HG03095 (cell line): ENCODE measurements around the gene VAT1.

ENCODE experiments used
- ATAC-seq: cut with Tn5 transposase; IDR thresholded peaks from one replicate; pipeline ENCODE4 v1.9.1; 2021; ENCODE audit warnings: moderate library complexity; ENCODE audit not compliant: unreplicated experiment

VAT1 gene

DNA sequence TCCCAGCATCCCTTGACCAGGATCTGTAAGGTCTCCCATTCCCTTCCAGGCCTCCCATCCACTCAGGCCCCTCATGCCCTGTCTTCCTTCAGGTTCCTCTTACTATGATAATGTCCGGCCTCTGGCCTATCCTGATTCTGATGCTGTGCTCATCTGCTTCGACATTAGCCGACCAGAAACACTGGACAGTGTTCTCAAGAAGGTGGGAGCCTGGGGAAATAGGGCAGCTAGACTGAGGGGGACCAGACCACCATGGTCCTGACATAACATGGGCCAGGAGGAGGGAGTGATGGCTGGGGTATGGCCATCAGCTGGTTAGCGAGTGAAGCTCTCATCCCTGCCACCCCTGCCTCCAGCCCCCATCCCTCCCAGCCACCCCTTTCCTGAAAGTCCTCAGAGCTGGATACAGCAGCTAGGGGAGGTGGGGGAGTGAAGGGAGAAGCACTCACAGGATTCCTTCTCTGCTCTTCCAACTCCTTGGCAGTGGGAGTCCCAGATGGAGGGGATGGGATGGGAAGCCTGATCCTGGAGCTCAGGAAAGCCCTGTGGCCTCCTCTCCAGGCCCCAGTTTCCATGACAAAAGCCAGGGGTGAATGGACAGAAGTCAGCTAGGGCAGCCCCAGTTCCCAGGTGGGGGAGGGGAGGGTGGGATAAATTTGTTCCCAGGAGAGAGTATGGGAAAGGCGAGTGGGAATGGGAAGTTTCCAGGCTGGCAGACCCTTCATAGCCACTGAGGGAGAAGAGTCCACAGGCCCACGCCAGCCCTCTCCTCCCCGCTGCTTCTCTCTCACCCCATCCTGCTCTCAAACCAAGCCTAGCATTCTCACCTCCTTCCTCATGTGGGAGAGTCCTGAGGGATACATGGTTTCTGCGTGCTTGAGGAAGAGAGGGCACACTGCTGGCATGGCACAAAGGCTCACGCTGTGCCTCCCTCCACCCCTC lies 5.2 kb upstream of the VAT1 start:
- no peak for ATAC-seq

DNA sequence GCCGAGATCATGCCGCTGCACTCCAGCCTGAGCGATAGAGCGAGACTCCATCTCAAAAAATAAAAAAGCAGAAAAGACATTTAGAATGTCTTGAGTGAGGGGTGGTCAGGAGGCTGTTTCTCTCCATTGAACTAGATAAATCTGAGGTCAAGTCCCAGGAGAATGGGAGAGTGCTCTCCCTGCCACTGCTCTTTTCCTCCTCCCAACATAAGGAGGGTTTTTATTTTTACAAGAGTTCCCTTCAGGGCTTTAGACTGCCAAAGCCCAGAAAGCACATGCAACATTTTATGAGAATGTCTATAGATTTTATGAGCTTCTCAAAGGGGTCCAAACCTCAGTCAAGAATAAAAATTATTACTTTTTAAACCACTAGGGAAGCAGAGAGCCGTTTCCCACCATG lies 4.4 kb upstream of the VAT1 start:
- no peak for ATAC-seq

DNA sequence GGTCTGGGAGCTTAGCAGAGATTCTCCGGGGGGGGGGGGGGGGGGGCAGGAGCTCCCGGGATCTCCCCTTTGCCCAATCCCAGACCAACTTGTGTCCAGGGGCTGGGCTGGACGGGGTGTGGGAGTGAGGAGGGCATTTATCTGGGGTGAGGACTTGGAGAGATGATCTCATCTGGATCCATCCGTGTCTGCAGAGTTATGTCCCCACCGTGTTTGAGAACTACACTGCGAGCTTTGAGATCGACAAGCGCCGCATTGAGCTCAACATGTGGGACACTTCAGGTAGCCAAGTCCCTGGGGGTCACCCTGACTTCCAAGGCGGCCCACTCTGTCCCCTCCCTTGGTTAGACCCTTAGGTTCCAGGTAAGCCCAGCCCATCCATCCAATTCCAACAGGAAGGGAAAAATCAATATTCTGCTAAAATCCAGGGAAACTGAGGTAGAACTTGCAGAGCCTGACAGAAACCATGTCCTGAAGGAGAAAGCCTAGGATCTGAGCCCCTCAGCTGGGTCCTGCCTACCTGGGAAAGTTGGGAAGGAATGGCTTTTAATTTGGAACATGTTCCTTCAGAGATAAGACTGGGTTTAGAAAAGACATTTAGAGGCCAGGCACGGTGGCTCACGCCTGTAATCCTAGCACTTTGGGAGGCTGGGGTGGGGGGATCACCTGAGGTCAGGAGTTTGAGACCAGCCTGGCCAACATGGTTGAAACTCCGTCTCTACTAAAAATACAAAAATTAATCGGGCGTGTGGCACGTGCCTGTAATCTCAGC lies 3.8 kb upstream of the VAT1 start:
- ATAC-seq: no peak

- no peak for ATAC-seq
These were observed 3.1 kb upstream of the VAT1 start for GRCh38 chr17:43025290-43025657.

- ATAC-seq: no peak
These were observed 2.5 kb upstream of the VAT1 start, which contains the start of gene RND2 for GRCh38 chr17:43024407-43025289. TSS of gene RND2 (plus strand) at chr17:43025231. CDS start at chr17:43025348, 117 bp downstream.

- no peak for ATAC-seq
These were observed 1.1 kb downstream of the VAT1 start for GRCh38 chr17:43020789-43021740.

DNA sequence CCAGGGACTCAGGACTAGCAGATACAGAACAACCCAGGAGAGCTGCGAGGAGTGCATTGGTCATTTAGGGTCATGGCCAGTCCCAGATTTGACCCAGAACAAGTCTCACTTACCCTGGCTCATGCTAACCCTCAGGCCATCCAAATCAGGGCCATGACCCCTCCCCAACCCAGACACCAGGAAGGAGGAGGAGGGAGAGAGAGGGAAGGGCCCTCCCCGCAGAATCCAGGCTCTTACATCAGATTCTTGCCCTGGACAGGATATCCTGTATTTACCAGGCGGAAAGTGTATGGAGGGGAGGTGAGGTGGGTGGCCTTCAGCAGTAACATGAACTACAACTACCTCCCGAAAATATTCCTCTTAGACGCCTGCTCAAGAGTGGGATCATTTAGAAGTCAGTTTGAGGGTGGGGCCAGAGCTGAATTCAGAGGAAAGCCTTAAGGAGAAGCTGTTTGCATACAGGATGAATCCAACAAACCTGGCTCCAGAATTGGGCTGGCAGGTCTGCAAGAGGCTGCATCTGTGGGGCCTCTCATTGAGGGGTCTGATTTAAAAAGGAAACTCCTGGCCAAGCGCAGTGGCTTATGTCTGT lies 2.1 kb downstream of the VAT1 start:
- no peak for ATAC-seq

GRCh38 chr17:43019418-43019817 lies 2.8 kb downstream of the VAT1 start:
- ATAC-seq: no peak

DNA sequence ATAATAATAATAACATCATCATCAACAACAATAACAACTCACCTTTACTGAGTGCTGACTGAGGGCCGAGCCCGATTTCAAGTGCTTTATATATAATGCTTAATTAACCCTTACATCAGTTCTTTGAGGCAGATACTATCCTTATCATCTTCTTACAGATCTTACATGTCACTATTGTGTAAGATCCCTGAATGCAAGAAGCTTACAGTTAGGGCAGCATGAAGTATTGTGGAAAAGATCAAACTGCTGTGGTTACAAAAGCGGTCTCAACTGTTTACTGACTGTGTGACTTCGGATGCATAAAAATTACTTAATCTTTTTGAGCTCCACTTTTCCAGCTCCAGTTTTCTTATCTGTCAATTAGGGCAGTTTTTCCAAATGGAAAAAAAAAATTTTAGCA lies 3.3 kb downstream of the VAT1 start:
- no peak for ATAC-seq

DNA sequence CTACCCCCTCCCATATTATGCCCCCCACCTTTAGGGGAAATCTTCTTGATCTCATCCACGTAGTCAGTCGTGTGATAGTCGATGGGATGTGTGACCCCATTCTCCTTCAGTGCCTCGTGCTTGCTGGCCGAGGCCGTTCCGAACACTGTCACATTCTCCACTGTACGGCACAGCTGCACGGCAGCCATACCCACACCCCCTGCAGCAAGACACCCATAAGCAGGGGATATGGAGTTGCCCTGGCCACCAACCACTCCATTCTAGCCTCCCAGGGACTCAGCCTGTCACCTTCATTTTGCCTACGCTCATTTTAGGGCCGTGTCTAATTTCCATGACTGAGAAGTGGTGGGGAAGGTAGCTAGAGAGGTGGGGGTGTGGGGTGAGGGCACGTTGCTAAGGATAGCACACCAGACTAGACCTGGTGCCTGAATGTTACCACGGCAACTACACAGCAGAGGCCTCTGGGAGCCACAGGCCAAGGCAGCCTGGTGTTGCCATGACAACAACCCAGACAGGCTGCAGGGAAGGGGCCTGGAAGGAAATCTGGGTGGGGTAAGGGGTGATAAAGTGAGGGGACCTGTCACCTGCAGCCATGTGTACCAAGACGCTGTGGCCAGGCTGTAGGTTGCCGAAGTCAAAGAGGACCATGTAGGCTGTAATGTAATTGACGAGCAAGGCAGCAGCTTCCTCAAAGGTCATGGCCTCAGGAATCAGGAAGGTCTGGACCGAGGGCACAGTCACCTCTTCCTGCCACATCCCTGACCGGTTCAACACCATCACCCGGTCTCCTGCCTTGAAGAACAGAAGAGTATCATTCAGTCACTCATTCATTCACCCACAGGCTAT lies 4.0 kb downstream of the VAT1 start:
- ATAC-seq: no peak

DNA sequence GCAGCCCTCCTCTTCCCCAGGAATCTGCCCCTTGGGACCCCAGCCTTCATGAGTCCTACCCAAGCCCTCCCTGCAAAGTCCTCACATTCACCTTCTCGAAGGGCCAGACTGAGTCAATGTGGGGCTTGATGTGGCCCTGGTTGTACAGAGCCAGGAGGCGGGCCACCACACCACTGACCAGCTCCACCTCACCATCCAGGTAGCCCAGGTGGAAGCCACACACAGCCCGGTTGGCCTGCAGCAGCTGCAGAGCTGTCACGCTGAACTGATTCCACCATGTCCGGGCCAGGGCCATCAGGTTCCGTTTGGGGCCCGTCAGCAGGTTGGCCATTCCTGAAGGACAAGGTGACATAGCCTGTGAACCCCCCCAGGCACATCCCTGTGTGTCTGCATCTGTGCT lies 6.0 kb downstream of the VAT1 start:
- ATAC-seq: no peak

DNA sequence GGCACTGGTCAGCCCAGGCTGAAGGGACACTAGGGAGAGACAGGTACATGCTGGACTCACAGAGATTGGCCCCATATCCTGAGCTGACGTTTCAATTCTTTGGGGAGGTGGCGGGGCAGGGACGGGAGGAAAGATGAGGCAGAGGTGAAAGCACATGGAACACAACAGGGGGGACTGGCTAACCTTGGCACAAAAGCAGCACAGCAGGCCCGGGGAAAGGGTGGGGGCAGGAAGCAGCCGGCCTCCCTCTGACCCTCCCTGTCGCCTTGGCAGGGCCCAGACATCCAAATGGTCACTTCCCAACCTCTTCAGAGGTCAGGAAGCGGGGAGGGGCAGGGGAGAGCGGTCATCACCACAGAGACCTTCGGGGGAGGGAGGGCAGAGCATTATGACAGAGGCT lies 6.6 kb downstream of the VAT1 start:
- no peak for ATAC-seq

DNA sequence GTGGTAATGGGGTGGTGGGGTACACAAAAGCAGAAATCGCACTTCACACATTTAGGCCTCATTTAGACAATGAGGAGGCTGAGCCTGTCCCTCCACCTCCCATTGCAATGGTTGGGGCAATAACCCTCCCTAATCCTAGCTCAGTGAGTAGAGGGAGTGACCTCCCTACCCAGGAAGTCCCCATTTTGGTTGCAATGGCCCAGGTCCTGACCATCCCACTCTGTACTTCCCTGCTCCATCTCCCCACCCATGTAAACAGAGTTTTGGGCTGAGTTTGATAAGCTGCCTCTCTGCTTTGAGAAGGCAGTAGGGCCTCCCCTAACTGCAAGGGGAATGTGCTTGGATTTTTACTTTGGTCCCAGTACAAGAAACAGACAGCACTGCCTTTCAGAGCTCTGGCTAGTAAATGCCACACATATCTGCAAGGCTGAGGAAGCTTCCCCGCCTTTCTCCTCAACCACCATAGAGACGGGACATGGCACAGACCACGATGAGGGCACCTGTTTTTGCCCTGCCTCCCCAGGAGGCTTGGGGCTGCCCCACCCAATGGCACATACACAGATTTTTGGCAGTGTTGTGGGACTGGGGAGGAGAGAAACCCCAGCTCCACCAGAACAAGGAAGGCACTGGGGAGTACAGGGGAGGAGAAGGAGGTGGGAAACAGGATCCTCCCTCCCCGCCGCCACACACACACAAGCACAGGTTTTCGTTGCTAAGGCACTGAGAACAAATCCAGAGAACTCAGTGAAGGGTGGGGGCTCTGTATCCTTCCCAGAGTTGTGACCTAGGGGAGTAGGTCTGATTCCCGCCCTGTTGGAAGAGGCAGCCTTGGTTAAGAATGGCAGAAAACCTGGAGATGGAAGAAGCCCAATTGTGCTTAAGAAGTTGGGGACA lies 7.3 kb downstream of the VAT1 start:
- no peak for ATAC-seq

DNA sequence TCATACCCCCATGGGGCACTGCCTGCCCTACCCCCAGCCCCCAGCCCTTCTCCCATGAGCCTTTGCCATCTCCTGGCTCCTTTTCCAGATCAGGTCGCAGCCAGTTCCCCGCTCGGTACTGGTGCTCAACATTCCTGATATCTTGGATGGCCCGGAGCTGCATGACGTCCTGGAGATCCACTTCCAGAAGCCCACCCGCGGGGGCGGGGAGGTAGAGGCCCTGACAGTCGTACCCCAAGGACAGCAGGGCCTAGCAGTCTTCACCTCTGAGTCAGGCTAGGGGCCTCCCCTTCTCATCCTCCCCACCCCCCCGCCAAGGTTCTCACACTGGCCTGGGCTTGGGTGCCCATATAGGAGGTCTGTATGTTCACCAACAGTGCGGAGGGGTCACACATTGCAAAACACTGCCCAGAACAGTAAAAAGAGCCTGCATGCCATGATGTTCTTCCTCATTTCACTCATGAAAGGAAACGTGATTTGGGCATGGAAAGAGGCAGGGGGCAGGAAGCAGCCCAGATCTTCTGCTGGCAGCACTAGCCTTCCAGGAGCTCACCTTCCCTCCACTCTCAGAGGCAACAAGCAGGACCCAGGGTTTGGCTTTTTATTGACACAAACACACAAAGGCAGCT lies 8.1 kb downstream of the VAT1 start:
- no peak for ATAC-seq

DNA sequence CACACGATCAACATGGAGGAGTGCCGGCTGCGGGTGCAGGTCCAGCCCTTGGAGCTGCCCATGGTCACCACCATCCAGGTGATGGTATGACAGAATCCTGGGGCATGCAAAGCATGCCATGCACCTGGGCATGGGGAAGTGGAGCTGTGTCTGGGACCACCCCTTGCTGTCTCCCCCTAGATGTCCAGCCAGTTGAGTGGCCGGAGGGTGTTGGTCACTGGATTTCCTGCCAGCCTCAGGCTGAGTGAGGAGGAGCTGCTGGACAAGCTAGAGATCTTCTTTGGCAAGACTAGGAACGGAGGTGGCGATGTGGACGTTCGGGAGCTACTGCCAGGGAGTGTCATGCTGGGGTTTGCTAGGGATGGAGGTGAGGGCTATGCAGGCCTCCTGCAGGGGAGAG lies 8.9 kb downstream of the VAT1 start:
- ATAC-seq: no peak

DNA sequence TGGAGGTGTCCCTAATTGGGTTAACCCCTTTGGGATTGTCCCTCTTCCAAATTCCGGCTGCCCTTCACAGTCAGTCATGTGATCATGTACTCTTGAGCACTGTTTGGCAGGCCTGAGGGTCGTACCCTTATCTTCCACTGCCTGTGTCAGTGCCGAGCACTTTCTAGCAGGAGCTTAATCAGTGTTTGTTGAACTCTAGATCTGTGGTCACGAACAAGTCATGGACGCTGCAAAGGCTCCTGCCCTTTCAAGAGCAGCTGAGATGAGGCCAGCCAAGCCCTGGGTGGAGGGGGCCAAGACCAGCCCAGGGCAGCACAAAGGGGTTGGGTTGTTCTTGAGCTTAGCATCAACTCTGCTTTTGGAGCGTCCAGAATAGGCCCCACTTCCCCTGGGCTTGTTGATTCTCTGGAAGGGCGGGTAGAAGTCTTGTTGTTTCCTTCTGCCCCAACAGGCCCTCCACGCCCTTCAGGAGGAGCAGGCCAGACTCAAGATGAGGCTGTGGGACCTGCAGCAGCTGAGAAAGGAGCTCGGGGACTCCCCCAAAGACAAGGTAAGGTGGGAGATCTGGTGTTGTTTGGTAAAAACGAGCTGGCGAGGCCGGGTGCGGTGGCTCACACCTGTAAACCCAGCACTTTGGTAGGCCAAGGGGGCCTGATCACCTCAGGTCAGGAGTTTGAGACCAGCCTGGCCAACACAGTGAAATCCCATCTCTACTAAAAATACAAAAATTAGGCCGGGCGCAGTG lies 10.3 kb downstream of the VAT1 start:
- no peak for ATAC-seq
